BLaER1 treated with 17β-estradiol and CSF1 and Interleukin-3, amounts not matched to agents 10 nM and 100 nM (cell line): ENCODE data around the gene KCNJ11.

Source experiments
- H3K27ac ChIP-seq, 11 experiments: shearing (Covaris generic); formaldehyde crosslinking; 2 replicates each; pipeline ENCODE4 v1.8.1; 2022
- H3K27me3 ChIP-seq, 11 experiments: shearing (Covaris generic); formaldehyde crosslinking; 2 replicates each; pipeline ENCODE4 v1.8.1; 2022
- H3K36me3 ChIP-seq, 11 experiments: shearing (Covaris generic); formaldehyde crosslinking; 2 replicates each; pipeline ENCODE4 v1.8.1; 2022
- H3K4me1 ChIP-seq, 10 experiments: shearing (Covaris generic); formaldehyde crosslinking; 2 replicates each; pipeline ENCODE4 v1.8.1; 2022
- H3K4me2 ChIP-seq, 11 experiments: shearing (Covaris generic); formaldehyde crosslinking; 2 replicates each; pipeline ENCODE4 v1.8.1; 2022
- H3K4me3 ChIP-seq, 10 experiments: shearing (Covaris generic); formaldehyde crosslinking; 2 replicates each; pipeline ENCODE4 v1.8.1; 2022
- H3K9ac ChIP-seq, 11 experiments: shearing (Covaris generic); formaldehyde crosslinking; 2 replicates each; pipeline ENCODE4 v1.8.1; 2022
- H3K9me3 ChIP-seq, 11 experiments: shearing (Covaris generic); formaldehyde crosslinking; replicated peaks in 1 of 11; 2 replicates each; pipeline ENCODE4 v1.8.1; 2022
- H4K20me1 ChIP-seq, 11 experiments: shearing (Covaris generic); formaldehyde crosslinking; 2 replicates each; pipeline ENCODE4 v1.8.1; 2022
- Cebpa-rat ChIP-seq, 11 experiments: shearing (Covaris generic); IDR thresholded peaks; 2 replicates each; pipeline ENCODE4 v1.8.1; 2022

The KCNJ11 gene

DNA sequence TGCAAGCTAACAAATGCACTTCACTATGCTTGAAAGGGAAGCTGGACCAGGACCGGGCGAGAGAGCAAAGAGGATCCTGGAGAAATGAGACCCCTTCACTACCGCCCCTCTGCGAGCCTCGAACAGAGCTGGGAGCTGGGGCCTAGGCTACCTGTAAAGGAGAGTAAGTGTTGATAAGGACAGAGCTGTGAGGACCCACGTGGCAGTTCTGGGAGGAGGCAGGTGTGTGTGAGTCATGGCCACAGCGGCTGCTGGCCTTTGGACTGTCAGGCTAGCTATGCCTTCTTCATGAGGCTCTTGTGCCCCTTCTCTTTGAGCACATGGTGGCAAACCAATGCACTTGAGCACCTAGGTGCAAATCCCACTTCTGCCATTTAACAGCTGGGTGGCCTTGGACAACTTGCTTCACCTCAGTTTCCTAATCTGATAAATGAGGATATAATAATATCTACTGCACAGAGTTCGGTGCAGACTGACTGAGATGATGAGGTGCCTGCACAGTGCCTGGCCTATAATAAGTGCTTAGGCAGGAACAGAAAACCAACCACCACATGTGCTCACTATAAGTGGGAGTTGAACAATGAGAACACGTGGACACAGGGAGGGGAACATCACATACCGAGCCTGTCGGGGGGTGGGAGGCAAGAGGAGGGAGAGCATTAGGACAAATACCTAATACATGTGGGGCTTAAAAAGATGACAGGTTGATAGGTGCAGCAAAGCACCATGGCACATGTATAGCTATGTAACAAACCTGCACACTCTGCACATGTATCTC lies 35.3 kb upstream of the KCNJ11 start:
- Histone ChIP-seq H3K4me3 (no peak overlapping the region), H3K4me1 (peaks cover 10 to 86% (median 68%) of the 10 kb centered on the region in 10 experiments; a peak in 19 of 20 replicates), H3K9ac (no peak overlapping the region), H3K9me3 (no peaks in the 10 kb centered on the region), H3K27ac (peak overlapping the region in 2 of 11 experiments; percentile 35 to 36; a peak in 1 of 22 replicates), H3K27me3 (no peaks in the 10 kb centered on the region), H3K4me2 (peak overlapping the region in 4 of 11 experiments; percentile 5 to 31 (median 20); a peak in 4 of 22 replicates), H4K20me1 (no peaks in the 10 kb centered on the region; a peak in 1 of 22 replicates), H3K36me3 (no peaks in the 10 kb centered on the region)
- no peak for TF ChIP-seq Cebpa-rat (IDR thresholded peaks at IDR 0.05)

DNA sequence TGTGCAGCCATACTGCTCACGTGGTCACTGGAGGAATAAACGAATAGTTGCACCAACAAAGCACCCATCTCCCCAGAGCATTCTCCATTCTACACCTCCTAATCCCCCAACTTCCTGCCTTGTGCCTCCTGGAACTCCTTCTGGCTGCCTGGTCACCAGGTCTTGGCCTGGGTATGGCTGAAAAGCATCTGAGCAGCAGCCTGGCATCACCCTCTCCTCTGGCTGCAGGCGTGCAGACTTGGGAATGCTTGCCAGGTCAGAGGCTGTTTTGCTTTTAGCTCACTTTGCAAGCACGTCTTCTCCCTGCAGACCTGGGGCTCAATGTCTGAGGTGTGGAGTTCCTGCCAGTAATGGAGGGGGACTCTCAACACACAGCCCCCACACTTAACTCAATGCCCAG lies 33.3 kb upstream of the KCNJ11 start:
- TF ChIP-seq Cebpa-rat (IDR thresholded peaks at IDR 0.05), result no peak
- H3K27ac ChIP-seq, result no peak overlapping the region
- no peaks in the 10 kb centered on the region; a peak in 1 of 22 replicates for H4K20me1 ChIP-seq
- no peaks in the 10 kb centered on the region for H3K36me3 ChIP-seq
- H3K4me1 ChIP-seq, result peaks cover 7 to 72% (median 53%) of the 10 kb centered on the region in 10 experiments; a peak in 19 of 20 replicates
- no peak overlapping the region for H3K9ac ChIP-seq
- no peaks in the 10 kb centered on the region for H3K27me3 ChIP-seq
- H3K9me3 ChIP-seq, result no peaks in the 10 kb centered on the region
- peak overlapping the region in 8 of 11 experiments; percentile 40 to 64 (median 51); a peak in 16 of 22 replicates for H3K4me2 ChIP-seq
- no peak overlapping the region for H3K4me3 ChIP-seq

DNA sequence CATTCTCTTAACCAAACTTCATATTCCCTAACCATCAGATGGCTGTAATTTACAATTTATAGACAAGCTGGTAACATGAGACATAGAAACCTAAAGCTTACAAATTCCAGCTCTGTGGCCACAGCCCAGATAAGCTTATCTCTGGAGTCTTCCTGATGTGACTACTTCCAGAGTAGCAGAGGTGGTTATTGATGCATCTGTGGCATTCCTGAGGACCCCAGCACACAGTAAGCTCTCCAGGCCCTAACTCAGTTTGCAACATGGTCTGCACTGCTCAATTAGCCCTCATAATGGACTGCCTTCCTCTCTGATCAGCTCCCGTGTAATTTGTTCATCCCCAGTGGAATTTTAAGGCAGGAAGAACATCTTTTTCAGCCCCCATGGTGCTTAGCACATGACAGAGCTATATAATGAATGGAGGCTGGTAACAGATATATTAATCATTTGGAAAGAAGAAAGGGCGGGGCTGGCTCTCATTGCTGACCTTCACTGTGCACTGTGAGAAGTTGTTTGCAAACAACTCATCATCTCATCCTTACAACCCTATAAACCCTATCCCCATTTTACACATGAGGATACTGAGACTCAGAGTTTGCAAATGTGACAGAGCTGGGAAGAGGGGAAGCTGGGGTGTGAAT lies 30.1 kb upstream of the KCNJ11 start:
- H4K20me1 ChIP-seq, result no peaks in the 10 kb centered on the region; a peak in 1 of 22 replicates
- TF ChIP-seq Cebpa-rat (IDR thresholded peaks at IDR 0.05), result no peak
- no peaks in the 10 kb centered on the region for H3K27me3 ChIP-seq
- no peaks in the 10 kb centered on the region for H3K9me3 ChIP-seq
- no peak overlapping the region for H3K27ac ChIP-seq
- no peaks in the 10 kb centered on the region for H3K36me3 ChIP-seq
- H3K9ac ChIP-seq, result no peak overlapping the region
- no peak overlapping the region for H3K4me3 ChIP-seq
- H3K4me2 ChIP-seq, result peak overlapping the region in 9 of 11 experiments; percentile 2 to 63 (median 42); a peak in 16 of 22 replicates
- peaks cover 5 to 56% (median 42%) of the 10 kb centered on the region in 10 experiments; a peak in 16 of 20 replicates for H3K4me1 ChIP-seq

DNA sequence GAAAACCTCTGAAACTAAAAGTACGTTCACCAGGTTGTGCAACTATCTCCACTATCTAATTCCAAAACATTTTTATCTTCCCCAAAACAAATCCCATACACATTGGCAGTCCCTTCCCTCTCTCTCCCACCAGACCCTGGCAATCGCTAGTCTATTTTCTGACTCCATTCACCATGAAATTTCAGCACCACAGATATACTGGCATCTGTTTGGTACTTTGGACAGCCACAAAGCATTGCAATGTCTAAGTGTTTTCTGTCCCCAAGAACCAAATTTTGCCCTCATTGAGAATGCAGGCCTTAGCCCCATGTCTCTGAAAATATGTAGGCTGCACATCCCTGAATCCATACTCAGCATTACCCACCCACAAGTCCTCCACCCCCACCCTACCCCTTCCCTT lies 28.0 kb upstream of the KCNJ11 start:
- Histone ChIP-seq H3K4me3 (no peak overlapping the region), H3K9me3 (no peaks in the 10 kb centered on the region), H3K36me3 (no peaks in the 10 kb centered on the region), H3K4me2 (no peak overlapping the region), H3K27ac (no peak overlapping the region), H3K27me3 (no peaks in the 10 kb centered on the region), H3K9ac (no peak overlapping the region), H4K20me1 (no peaks in the 10 kb centered on the region; a peak in 1 of 22 replicates), H3K4me1 (peaks cover 5 to 46% (median 34%) of the 10 kb centered on the region in 10 experiments; a peak in 17 of 20 replicates)
- TF ChIP-seq Cebpa-rat (IDR thresholded peaks at IDR 0.05), result no peak

DNA sequence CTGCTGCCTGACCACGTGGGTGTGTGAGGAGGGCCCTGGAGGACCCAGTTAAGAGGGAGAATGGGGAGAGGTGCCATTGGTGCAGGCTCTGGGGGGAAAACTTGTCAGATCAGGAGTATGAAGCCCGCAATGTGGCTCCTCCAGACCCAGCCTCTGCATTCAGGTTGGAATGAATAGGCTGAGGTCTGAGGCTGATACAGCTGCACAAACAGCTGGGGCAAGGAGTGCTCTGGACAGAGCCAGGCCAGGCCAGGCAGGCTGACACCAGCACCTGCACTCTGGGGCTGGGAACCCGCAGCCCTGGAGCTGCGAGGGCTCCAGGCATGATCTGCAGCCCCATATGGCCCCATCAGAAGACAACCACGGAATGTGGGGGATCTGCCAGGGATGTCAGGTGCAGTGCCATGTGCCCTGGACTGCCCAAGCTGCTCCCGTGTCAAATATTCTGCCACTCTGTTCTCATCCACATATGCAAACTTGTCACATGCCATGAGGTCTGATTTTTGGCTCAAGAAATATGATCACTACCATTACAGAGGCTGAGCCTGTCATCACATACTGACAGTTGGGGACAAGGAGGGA lies 27.2 kb upstream of the KCNJ11 start:
- Histone ChIP-seq H3K9ac (no peak overlapping the region), H3K4me2 (0 out of 22 replicates have a peak overlapping the region, but pooled peaks of 1 of the 11 experiments have one; percentile 5), H4K20me1 (no peaks in the 10 kb centered on the region; a peak in 1 of 22 replicates), H3K27ac (no peak overlapping the region), H3K9me3 (no peaks in the 10 kb centered on the region), H3K27me3 (no peaks in the 10 kb centered on the region), H3K36me3 (no peaks in the 10 kb centered on the region), H3K4me3 (no peak overlapping the region), H3K4me1 (peaks cover 12 to 46% (median 35%) of the 10 kb centered on the region in 10 experiments; a peak in 18 of 20 replicates)
- TF ChIP-seq Cebpa-rat (IDR thresholded peaks at IDR 0.05), result no peak

DNA sequence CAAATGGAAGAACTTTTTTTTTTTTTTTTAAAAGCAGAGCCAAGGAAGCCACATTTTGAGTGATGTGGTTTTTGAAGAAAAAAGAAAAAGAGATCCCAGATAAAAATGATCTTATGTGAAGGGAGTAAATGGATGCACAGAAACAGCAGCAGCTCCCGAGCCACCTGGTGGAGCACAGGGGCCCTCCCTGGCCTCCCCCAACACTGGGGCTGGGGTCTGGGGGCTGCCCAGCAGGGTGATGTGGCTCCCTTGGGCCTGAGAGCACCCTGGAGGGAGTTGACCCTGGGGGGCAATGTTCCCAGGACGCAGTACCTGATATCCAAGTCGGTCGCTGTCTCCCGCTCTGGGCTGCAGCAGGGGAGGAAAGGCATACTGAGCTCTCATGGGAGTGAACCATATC lies 26.5 kb upstream of the KCNJ11 start:
- H3K4me1 ChIP-seq, result peaks cover 12 to 40% (median 30%) of the 10 kb centered on the region in 10 experiments; a peak in 18 of 20 replicates
- peak overlapping the region in 2 of 11 experiments; percentile 5; a peak in 1 of 22 replicates for H3K4me2 ChIP-seq
- no peaks in the 10 kb centered on the region for H3K36me3 ChIP-seq
- H3K9me3 ChIP-seq, result no peaks in the 10 kb centered on the region
- no peak overlapping the region for H3K9ac ChIP-seq
- TF ChIP-seq Cebpa-rat (IDR thresholded peaks at IDR 0.05), result no peak
- no peak overlapping the region for H3K27ac ChIP-seq
- no peaks in the 10 kb centered on the region for H3K27me3 ChIP-seq
- H4K20me1 ChIP-seq, result no peaks in the 10 kb centered on the region
- H3K4me3 ChIP-seq, result no peak overlapping the region

DNA sequence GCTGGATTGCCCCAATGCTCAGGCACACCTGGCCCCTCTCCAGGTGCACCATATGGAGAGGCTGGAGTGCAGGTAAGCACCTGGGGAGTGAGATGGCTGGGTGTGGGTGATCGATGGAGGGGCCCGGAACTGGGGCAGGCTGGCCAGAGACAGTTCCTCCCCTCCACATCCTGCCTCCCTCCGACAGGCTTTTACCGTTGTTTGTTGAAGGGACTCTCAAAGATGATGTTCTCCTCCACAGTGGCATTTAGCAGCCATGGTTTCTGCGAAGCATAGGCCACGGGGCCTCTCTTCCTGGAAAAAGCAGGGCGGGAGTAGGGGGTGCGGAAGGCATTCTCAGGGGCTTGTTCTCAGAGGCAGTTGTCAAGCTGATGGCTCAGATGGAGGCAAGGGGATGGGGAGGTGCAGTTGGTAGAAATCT lies 25.9 kb upstream of the KCNJ11 start:
- H3K9me3 ChIP-seq, result no peaks in the 10 kb centered on the region
- H4K20me1 ChIP-seq, result no peaks in the 10 kb centered on the region
- H3K4me2 ChIP-seq, result peak overlapping the region in 3 of 11 experiments; percentile 5 to 19 (median 13); a peak in 3 of 22 replicates
- no peak for TF ChIP-seq Cebpa-rat (IDR thresholded peaks at IDR 0.05)
- H3K4me1 ChIP-seq, result peaks cover 12 to 34% (median 29%) of the 10 kb centered on the region in 10 experiments; a peak in 18 of 20 replicates
- H3K36me3 ChIP-seq, result no peaks in the 10 kb centered on the region
- H3K4me3 ChIP-seq, result no peak overlapping the region
- H3K27ac ChIP-seq, result no peak overlapping the region
- no peaks in the 10 kb centered on the region for H3K27me3 ChIP-seq
- H3K9ac ChIP-seq, result no peak overlapping the region

DNA sequence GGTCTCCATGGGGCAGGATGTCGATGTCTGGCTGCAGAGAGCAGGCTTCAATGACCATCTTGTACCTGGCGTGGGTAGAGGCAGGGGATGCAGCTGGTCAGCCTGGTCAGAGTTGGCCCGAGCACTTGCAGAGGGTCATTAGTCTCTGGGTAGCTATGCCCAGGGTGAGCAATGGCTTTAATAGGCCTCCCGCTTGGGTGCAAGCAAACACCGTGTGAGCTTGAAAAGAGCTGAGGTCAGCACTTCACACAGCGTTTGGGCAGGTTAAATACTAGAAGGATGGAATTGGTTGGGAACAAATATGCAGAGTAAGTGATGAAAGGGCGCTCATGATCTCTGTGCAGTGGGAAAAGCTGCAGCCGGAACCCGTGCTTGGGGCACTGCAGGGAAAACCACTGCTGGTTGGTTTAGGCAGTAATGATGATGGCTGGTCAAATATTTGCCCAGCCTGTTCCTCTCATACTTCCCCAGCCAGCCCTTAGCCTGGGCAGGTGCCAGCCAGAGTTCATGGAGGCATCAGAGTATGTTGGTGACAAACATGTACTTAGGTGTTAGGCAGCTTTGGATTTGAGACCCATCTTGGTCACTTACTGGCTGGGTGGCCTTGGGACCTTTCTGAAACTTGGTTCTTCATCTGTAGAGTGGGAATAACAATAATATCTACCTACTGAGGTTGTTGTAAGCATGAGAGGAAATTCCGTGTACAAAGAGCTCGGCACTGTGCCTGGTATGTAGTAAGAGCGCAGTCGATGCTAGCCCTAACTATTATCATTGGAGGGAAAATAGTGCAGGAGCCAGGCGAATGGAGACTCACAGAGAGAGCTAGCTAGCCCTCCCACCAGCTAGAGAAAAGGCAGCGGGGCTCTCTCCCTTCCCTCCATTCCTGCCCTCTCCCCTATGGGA lies 25.2 kb upstream of the KCNJ11 start:
- no peak for TF ChIP-seq Cebpa-rat (IDR thresholded peaks at IDR 0.05)
- Histone ChIP-seq H3K9me3 (no peaks in the 10 kb centered on the region), H3K36me3 (no peaks in the 10 kb centered on the region), H4K20me1 (no peaks in the 10 kb centered on the region), H3K4me3 (no peak overlapping the region), H3K4me2 (peak overlapping the region in 3 of 11 experiments; percentile 5 to 19 (median 13); a peak in 1 of 22 replicates), H3K27me3 (no peaks in the 10 kb centered on the region), H3K4me1 (peaks cover 8 to 27% (median 22%) of the 10 kb centered on the region in 10 experiments; a peak in 18 of 20 replicates), H3K9ac (no peak overlapping the region), H3K27ac (no peak overlapping the region)
